Activated naive CD8-positive, alpha-beta T cell treated with anti-CD3 and anti-CD28 coated beads, Interleukin-2, amount 50 U/mL, for 24 hours (primary cell): Measurements from ENCODE around the gene ZSCAN18.
"Not testable (repeated sequence)": the region's sequence is repeated elsewhere in the genome, so short reads cannot be mapped to it uniquely, and the experiment has no call there.

Experiments
- ATAC-seq: fragments of 150-1000 bp; cut with Tn5 transposase; one replicate; pipeline ENCODE4 v1.10.0; 2021
- DNase-seq: peaks from one replicate; pipeline ENCODE4 v3.0.0; 2021
- H3K27ac Mint-ChIP-seq: one replicate; pipeline ENCODE4 v1.8.0; 2021; ENCODE audit warnings: mild to moderate bottlenecking, mixed read lengths
- H3K27me3 Mint-ChIP-seq: one replicate; pipeline ENCODE4 v1.8.0; 2021; ENCODE audit warnings: mixed read lengths
- H3K36me3 Mint-ChIP-seq: one replicate; pipeline ENCODE4 v1.8.0; 2021; ENCODE audit warnings: low read depth, mixed read lengths
- H3K4me1 Mint-ChIP-seq: one replicate; pipeline ENCODE4 v1.8.0; 2021; ENCODE audit warnings: mixed read lengths
- H3K4me3 Mint-ChIP-seq: one replicate; pipeline ENCODE4 v1.8.0; 2021; ENCODE audit warnings: mild to moderate bottlenecking, moderate library complexity, mixed read lengths
- H3K9me3 Mint-ChIP-seq: one replicate; pipeline ENCODE4 v1.8.0; 2021; ENCODE audit warnings: mixed read lengths

ZSCAN18 gene, protein sequence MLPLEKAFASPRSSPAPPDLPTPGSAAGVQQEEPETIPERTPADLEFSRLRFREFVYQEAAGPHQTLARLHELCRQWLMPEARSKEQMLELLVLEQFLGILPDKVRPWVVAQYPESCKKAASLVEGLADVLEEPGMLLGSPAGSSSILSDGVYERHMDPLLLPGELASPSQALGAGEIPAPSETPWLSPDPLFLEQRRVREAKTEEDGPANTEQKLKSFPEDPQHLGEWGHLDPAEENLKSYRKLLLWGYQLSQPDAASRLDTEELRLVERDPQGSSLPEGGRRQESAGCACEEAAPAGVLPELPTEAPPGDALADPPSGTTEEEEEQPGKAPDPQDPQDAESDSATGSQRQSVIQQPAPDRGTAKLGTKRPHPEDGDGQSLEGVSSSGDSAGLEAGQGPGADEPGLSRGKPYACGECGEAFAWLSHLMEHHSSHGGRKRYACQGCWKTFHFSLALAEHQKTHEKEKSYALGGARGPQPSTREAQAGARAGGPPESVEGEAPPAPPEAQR

DNA sequence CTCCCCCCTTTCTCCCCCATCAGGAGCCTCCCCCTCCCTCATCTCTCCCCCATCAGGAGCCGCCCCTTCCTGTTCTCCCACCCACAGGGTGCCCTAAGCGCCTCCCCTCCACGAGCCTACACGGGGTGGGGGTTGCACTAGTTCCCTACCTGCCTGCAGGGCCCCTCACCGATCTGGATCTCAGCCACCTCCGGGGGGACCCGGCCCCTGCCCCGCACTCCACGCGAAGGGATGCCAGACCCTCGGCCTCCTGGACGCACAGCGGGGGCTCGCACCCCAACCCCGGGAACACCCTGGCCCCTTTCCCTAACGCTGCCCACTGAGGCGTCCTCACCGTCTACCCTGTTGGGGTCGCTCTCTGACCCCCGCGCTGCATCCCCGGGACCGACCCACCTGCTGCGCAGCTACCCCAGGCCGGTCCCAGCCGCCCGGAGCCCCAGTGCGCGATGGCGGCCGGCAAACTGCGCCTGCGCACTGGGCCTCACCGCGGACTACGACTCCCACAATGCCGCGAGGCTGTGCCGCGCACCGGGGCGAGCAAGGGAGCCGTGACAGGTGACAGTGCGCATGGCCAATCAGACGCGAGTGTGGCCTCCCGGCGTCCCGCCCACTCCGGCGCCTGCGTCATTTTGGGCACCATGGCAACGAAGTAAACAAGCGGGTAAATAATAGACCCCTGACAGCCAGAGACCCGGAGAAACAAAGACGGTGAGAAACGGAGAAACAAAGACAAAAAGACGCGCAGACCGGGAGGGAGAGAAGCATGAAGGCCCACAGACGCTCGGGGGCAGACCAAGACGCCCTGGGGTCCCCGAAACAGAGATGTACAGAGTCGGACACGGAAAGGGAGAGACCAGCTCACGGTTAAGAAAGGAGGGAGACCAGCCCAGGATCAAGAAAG, at the start of gene ZSCAN18:
TSS of gene ZSCAN18 (minus strand) at position 451 of the 901 bp plus-strand sequence. CDS start 7,964 bp downstream, outside the sequence.
- Mint-ChIP-seq H3K27me3 (no peaks in the 10 kb centered on the region), H3K27ac (peak within 1 kb of the TSS; percentile 98), H3K4me3 (peak within 1 kb of the TSS; percentile 83), H3K36me3 (peaks cover 18% of the 10 kb centered on the region), H3K9me3 (peaks cover 30% of the 10 kb centered on the region), H3K4me1 (peaks cover 12% of the 10 kb centered on the region)
- ATAC-seq (peak; percentile 98), DNase-seq (peak; percentile 96)

DNA sequence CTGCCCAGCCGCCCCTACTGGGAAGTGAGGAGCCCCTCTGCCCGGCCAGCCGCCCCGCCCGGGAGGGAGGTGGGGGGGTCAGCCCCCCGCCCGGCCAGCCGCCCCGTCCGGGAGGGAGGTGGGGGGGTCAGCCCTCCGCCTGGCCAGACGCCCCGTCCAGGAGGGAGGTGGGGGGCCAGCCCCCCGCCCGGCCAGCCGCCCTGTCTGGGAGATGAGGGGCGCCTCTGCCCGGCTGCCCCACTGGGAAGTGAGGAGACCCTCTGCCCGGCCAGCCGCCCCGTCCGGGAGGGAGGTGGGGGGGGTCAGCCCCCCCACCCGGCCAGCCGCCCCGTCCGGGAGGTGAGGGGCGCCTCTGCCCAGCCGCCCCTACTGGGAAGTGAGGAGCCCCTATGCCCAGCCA, 49.4 kb upstream of the ZSCAN18 start:
- H3K4me3 Mint-ChIP-seq, H3K27me3 Mint-ChIP-seq, H3K27ac Mint-ChIP-seq, ATAC-seq, DNase-seq: not testable (repeated sequence)
- H3K4me1 Mint-ChIP-seq: peaks cover 26% of the 10 kb centered on the region
- peaks cover 47% of the 10 kb centered on the region for H3K36me3 Mint-ChIP-seq
- H3K9me3 Mint-ChIP-seq: peaks cover 32% of the 10 kb centered on the region

DNA sequence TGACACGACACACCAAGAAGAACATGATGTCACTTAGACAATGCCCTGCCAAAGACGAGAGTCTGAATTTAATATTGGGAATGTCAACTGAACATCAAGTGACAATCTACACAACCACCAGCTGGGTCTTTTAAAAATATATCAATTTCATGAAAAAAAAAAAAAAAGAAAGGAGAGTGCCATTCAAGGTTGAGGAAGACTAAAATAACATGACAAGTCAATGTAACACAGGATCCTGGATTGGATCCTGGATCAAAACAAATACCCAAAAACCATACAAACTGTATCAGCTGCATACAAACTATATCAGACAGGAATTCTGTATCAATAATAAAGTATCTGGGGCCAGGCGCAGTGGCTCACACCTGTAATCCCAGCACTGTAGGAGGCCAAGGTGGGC, 47.8 kb upstream of the ZSCAN18 start:
- Mint-ChIP-seq H3K4me3 (no peak overlapping the region), H3K27ac (no peak overlapping the region), H3K9me3 (peaks cover 27% of the 10 kb centered on the region), H3K27me3 (no peaks in the 10 kb centered on the region), H3K36me3 (peaks cover 60% of the 10 kb centered on the region), H3K4me1 (peaks cover 16% of the 10 kb centered on the region)
- ATAC-seq (no peak), DNase-seq (no peak)

DNA sequence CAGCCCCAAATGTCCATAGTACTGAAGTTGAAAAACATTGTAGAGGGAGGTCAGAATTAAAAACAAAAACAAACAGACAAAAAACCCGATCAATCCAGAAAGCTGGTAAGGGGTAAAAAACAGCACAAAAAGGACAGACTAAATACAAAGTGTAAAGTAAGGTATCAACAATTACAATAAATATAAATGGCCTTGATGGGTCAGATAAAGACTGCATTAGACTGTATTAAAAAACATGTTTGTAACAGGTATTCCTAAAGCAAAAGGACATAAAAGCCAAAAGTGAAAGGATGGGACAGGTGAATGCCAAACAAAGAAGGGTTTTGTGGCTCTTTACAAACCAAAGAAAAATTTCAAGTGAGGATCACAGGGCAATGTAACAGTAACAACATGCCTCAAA, 36.2 kb upstream of the ZSCAN18 start:
- Mint-ChIP-seq H3K4me1 (no peaks in the 10 kb centered on the region), H3K36me3 (peaks cover 92% of the 10 kb centered on the region), H3K27ac (no peak overlapping the region), H3K4me3 (no peak overlapping the region), H3K9me3 (peaks cover 59% of the 10 kb centered on the region), H3K27me3 (no peaks in the 10 kb centered on the region)
- ATAC-seq (no peak), DNase-seq (no peak)

DNA sequence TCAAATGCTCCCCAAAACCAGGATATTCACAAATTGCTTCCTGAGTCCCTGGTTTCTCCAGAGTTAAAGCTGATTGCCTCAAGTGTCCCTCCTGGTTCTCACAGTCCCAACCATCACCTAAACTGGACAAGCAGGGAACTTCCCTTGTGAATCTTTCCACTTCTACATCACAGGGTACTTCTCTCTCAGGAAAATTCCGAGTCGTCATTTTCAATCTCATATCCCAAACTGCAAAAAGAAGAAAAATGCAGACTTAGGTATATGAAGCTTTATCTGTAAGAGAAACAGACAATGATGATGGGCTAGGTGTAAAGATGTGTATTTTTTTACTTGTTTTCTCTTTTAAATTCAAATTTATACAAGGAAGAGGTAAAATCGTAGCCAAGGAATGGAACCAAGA, 31.3 kb upstream of the ZSCAN18 start:
- Mint-ChIP-seq H3K4me3 (no peak overlapping the region), H3K36me3 (peaks cover 92% of the 10 kb centered on the region), H3K27ac (no peak overlapping the region), H3K9me3 (peaks cover 74% of the 10 kb centered on the region), H3K4me1 (no peaks in the 10 kb centered on the region), H3K27me3 (no peaks in the 10 kb centered on the region)
- DNase-seq (no peak), ATAC-seq (no peak)

DNA sequence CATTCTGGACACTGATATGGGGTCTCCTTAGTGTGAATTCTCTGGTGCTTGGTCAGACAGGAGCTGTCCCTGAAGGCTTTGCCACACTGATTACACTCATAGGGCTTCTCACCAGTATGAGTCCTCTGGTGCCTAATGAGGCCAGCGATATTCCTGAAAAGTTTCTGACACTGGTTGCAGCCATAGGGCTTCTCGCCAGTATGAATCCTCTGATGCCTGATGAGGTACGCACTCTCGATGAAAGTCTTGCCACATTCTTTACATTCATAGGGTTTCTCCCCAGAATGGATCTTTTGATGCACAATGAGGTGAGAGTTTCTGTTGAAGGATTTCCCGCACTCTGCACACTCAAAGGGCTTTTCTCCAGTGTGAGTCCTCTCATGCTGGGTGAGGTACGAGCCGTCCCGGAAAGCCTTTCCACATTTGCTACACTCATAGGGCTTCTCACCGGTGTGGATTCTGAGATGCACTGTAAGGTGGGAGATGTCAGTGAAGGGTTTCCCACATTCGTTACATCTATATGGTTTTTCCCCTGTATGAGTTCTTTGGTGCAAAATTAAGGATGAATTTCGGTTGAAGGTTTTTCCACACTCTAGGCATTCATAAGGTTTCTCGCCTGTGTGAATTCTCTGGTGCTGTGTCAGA, 30.1 kb upstream of the ZSCAN18 start:
- DNase-seq (no peak), ATAC-seq (no peak)
- H3K9me3 Mint-ChIP-seq: peaks cover 71% of the 10 kb centered on the region
- H3K27me3 Mint-ChIP-seq: no peaks in the 10 kb centered on the region
- H3K36me3 Mint-ChIP-seq: peaks cover 86% of the 10 kb centered on the region
- H3K27ac Mint-ChIP-seq: no peak overlapping the region
- H3K4me3 Mint-ChIP-seq: no peak overlapping the region
- no peaks in the 10 kb centered on the region for H3K4me1 Mint-ChIP-seq

DNA sequence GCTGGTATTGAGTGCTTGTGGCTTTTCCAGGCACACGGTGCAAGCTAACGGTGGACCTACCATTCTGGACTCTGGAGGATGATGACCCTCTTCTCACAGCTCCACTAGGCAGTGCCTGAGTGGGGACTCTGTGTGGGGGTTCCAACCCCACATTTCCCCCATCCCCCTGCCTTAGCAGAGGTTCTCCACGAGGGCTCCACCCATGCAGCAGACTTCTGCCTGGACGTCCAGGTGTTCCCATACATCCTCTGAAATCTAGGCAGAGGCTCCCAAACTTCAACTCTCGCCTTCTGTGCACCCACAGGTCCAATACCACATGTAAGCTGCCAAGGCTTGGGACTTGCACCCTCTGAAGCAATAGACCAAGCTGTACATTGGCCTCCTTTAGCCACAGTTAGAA, 25.3 kb upstream of the ZSCAN18 start:
- Mint-ChIP-seq H3K4me1 (no peaks in the 10 kb centered on the region), H3K4me3 (no peak overlapping the region), H3K27ac (no peak overlapping the region), H3K27me3 (no peaks in the 10 kb centered on the region), H3K9me3 (peaks cover 83% of the 10 kb centered on the region), H3K36me3 (peaks cover 65% of the 10 kb centered on the region)
- ATAC-seq (no peak), DNase-seq (no peak)

DNA sequence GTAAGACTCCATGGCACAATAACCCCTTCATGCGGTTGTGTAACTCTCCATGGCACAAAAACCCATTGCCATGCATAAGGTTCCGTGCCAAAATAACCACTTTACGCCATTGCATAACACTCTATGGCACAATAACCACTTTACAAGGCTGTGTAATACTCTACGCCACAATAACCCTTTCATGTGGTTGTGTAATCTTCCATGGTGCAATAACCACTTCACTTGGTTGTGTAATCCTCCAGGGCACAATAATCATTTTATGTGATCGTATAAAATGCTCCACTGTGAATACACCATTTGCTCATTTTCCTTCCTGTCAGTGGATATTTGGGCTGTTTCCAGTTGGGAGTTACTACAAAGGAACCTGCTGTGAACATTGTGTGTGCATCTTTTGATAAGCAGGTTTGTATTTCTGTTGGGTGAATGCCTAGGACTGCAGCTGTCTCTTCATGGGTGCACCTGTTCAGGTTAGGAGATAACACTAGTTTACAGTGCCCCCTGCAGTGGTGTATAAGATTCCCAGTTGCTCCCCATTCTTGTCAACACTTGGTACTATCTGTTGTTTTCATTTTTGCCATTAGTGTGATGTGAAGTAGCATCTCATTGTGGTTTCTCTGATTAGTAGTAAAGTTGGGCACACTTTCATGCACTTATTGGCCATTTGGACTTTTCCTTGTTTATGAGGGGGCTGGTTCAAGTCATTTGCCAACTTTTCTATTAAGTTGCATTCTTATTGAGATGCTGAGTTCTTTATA, 21.1 kb upstream of the ZSCAN18 start:
- Mint-ChIP-seq H3K9me3 (peaks cover 80% of the 10 kb centered on the region), H3K27me3 (peaks cover 4% of the 10 kb centered on the region), H3K27ac (no peak overlapping the region), H3K36me3 (peaks cover 60% of the 10 kb centered on the region), H3K4me1 (no peaks in the 10 kb centered on the region), H3K4me3 (no peak overlapping the region)
- DNase-seq (no peak), ATAC-seq (no peak)

DNA sequence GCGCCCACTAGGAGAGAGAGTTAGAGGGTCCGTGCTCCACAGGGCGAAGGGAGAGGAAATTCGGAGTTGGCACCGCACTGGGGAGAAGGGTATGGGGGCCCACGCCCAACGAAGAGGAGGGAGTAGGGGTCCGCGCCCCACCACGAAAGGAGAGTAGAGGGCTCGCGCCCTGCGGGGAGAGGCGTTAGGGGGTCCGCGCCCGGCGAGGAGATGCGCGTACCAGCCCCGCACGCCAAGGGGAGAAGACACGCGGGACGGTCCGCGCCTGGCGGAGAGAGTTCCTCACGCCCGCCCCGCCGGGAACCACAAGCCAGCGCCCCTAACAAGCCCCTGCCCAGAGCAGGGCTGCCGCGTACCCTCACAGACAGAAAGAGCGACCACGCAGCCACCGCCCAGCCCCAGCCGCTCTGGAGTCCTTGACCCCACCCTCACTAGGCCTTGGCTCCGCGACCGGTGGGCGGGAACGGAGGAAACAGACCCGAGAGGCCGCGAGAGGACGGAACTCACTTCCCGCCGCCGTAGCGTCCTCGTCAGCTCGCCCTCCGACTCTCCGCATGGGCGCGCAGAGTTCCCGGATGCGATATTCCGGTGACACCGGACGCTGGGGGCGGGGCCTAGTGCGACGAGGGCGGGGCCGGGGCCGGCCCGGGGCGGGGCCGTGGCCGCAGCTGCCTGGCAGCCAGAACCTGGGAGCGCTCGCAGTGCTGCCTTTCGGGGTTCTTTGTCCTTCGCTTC, 20.0 kb upstream of the ZSCAN18 start:
- no peak overlapping the region for H3K27ac Mint-ChIP-seq
- peaks cover 4% of the 10 kb centered on the region for H3K27me3 Mint-ChIP-seq
- no peak overlapping the region for H3K4me3 Mint-ChIP-seq
- peaks cover 78% of the 10 kb centered on the region for H3K9me3 Mint-ChIP-seq
- peaks cover 61% of the 10 kb centered on the region for H3K36me3 Mint-ChIP-seq
- DNase-seq (no peak), ATAC-seq (no peak)
- no peaks in the 10 kb centered on the region for H3K4me1 Mint-ChIP-seq

DNA sequence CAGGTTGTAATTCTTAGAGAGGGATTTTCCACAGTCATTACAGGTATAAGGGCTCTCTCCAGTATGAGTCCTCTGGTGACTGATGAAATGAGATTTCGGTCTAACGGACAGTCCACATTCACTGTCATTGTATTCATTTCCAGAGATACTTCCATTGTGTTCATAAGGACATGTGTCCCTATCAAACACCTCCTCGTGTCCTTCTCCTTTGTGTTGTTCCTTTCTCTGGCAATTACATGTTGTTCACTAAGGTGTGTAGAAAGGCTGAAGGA, 10.5 kb upstream of the ZSCAN18 start:
- H3K27me3 Mint-ChIP-seq: no peaks in the 10 kb centered on the region
- H3K27ac Mint-ChIP-seq: no peak overlapping the region
- DNase-seq (no peak), ATAC-seq (no peak)
- H3K4me1 Mint-ChIP-seq: no peaks in the 10 kb centered on the region
- H3K9me3 Mint-ChIP-seq: peaks cover 59% of the 10 kb centered on the region
- H3K4me3 Mint-ChIP-seq: no peak overlapping the region
- H3K36me3 Mint-ChIP-seq: peaks cover 42% of the 10 kb centered on the region

DNA sequence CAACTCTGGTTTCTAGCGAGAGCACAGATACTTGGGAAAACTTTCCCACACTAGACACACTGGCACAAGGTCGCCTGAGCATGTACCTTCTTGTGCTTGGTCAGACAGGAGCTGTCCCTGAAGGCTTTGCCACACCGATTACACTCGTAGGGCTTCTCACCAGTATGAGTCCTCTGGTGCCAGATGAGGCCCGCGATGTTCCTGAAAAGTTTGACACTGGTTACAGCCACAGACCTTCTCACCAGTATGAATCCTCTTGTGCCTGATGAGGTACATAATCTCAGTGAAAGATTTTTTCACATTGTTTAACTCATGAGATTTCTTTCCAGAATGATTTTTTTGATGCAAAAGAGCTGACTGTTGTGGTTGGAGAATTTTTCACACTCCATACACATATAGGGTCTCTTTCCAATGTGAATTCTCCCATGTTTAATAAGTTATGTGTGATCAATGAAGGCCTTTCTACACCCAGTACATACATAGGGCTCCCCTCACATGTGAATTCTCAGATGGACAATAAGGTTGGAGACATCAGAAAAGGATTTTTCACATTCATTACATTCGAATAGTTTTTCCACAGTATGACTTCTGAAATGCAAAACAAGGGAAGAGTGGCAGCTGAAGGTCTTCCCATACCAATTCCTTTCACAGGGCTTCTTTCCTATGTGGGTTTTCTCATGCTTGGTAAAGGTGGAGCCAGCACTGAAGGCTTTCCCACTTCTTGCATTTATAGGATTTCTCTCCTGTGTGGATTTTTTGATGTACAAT, 9.9 kb upstream of the ZSCAN18 start:
- Mint-ChIP-seq H3K36me3 (peaks cover 42% of the 10 kb centered on the region), H3K4me1 (no peaks in the 10 kb centered on the region), H3K27me3 (no peaks in the 10 kb centered on the region), H3K9me3 (peaks cover 60% of the 10 kb centered on the region), H3K27ac (no peak overlapping the region), H3K4me3 (no peak overlapping the region)
- ATAC-seq (no peak), DNase-seq (no peak)

DNA sequence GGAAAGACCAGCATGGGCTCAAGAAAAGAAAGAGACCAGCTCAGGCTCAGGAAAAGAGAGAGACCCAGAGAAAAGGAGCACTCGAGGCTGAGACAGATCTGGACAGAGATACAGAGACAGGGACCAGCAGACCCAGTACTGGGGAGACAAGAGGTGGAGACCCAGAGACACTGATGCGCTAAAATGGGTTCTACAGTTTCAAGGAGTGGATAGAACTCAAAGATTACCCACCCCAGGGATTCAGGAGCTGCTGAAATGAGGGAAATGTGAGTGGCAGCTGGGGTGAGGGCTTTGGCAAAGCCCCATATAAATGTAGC, 609 bp upstream of the ZSCAN18 start:
- Mint-ChIP-seq H3K36me3 (peaks cover 18% of the 10 kb centered on the region), H3K4me1 (peaks cover 12% of the 10 kb centered on the region), H3K27me3 (no peaks in the 10 kb centered on the region), H3K27ac (peak overlapping the region; percentile 98), H3K9me3 (peaks cover 30% of the 10 kb centered on the region), H3K4me3 (peak overlapping the region; percentile 83)
- ATAC-seq (no peak), DNase-seq (no peak)

DNA sequence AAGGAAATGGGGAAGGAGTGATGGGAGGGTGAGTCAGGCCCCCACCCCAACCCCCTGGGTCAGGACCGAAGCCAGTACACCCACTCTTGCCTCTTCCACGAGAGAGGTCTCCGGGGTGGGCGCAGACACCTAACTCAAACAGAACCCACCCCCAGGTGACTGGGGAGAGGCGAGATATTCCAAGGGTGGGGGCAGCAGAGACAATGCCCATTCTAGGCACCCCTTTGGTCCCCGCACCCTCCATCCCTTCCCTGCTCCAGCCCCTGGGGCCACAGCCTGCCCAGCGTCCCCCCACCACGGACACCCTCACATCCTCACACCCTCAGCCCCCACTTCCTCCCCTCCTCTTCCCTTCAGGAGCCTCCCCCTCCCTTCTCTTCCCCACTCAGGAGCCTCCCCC, 682 bp downstream of the ZSCAN18 start:
- H3K27ac Mint-ChIP-seq: peak overlapping the region; percentile 77
- peak overlapping the region; percentile 70 for H3K4me3 Mint-ChIP-seq
- DNase-seq (no peak), ATAC-seq (no peak)
- H3K36me3 Mint-ChIP-seq: peaks cover 19% of the 10 kb centered on the region
- H3K9me3 Mint-ChIP-seq: peaks cover 26% of the 10 kb centered on the region
- H3K27me3 Mint-ChIP-seq: no peaks in the 10 kb centered on the region
- H3K4me1 Mint-ChIP-seq: peaks cover 12% of the 10 kb centered on the region
